Breast epithelium (tissue), 3 donors: Measurements from ENCODE around the gene MTOR.

ENCODE experiments used
- POLR2A ChIP-seq: fragments of 450-650 bp; IDR thresholded peaks from one replicate; pipeline ENCODE4 v1.6.1; 2016; ENCODE audit warnings: antibody characterized with exemption, mild to moderate bottlenecking, moderate library complexity
- TF ChIP-seq, protein P1 (sequence below), 3 donors: fragments of 450-650 bp; IDR thresholded peaks; one replicate each; pipeline ENCODE4 v1.5.1; 2016 to 2017; ENCODE audit warnings: antibody characterized with exemption in 3 of 3, mild to moderate bottlenecking in 3 of 3, moderate library complexity in 3 of 3

DNA sequence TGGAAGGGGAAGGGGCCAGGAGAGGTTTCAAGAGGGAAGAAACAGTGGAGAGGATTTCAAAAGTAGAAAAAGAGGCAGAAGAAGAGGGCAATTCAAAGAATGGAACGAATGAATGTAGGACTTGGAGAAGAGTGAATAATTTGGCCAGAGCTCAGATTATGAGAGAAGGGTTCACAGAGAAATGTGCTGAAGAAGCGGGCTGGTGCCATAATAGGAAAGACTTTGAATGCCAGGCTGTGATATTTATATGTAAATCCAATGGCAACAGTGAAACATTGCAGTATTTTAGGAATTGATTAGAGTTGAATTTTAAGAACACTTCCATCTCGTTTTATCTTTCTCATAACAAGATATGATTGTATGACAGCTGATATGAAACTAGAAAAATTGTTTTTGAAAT is 109.2 kb downstream of the MTOR start:
- no peak for TF ChIP-seq POLR2A
- TF ChIP-seq, protein P1, sequence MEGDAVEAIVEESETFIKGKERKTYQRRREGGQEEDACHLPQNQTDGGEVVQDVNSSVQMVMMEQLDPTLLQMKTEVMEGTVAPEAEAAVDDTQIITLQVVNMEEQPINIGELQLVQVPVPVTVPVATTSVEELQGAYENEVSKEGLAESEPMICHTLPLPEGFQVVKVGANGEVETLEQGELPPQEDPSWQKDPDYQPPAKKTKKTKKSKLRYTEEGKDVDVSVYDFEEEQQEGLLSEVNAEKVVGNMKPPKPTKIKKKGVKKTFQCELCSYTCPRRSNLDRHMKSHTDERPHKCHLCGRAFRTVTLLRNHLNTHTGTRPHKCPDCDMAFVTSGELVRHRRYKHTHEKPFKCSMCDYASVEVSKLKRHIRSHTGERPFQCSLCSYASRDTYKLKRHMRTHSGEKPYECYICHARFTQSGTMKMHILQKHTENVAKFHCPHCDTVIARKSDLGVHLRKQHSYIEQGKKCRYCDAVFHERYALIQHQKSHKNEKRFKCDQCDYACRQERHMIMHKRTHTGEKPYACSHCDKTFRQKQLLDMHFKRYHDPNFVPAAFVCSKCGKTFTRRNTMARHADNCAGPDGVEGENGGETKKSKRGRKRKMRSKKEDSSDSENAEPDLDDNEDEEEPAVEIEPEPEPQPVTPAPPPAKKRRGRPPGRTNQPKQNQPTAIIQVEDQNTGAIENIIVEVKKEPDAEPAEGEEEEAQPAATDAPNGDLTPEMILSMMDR (IDR thresholded peaks at IDR 0.05): no peak
